Uterus (tissue), 2 donors: ENCODE data around the gene SARDH.

Experiments
- CTCF ChIP-seq, 4 experiments: fragments of 200-600 bp in 2 of 4; fragments of 450-650 bp in 2 of 4; sonication (generic) in 2 of 4; IDR thresholded peaks; one replicate each; pipeline ENCODE4 v1.5.1; 2016 to 2019; ENCODE audit warnings: antibody characterized with exemption in 4 of 4, mild to moderate bottlenecking in 2 of 4, moderate library complexity in 1 of 4
- POLR2A ChIP-seq, 2 donors: fragments of 450-650 bp; IDR thresholded peaks; one replicate each; pipeline ENCODE4 v1.6.1; 2016; ENCODE audit warnings: antibody characterized with exemption in 2 of 2, mild to moderate bottlenecking in 1 of 2, moderate library complexity in 1 of 2

GRCh38 chr9:133692364-133692985, 45.7 kb downstream of the SARDH start:
- TF ChIP-seq CTCF (IDR thresholded peaks at IDR 0.05), result no peak
- TF ChIP-seq POLR2A (IDR thresholded peaks at IDR 0.05), result no peak
